GM12892 (cell line): Measurements from ENCODE around the gene MRPS18A.

Experiments used
- POLR2A ChIP-seq: IDR thresholded peaks from 2 replicates; pipeline ENCODE4 v1.6.1; 2011; ENCODE audit warnings: low read depth, low read length, control low read depth
- POLR2AphosphoS5 ChIP-seq: IDR thresholded peaks from 2 replicates; pipeline ENCODE4 v1.6.1; 2011; ENCODE audit warnings: low read depth, low read length, control low read depth
- TAF1 ChIP-seq: IDR thresholded peaks from 2 replicates; pipeline ENCODE4 v1.6.1; 2011; ENCODE audit warnings: low read depth, mild to moderate bottlenecking, control low read depth, low read length, borderline replicate concordance

DNA sequence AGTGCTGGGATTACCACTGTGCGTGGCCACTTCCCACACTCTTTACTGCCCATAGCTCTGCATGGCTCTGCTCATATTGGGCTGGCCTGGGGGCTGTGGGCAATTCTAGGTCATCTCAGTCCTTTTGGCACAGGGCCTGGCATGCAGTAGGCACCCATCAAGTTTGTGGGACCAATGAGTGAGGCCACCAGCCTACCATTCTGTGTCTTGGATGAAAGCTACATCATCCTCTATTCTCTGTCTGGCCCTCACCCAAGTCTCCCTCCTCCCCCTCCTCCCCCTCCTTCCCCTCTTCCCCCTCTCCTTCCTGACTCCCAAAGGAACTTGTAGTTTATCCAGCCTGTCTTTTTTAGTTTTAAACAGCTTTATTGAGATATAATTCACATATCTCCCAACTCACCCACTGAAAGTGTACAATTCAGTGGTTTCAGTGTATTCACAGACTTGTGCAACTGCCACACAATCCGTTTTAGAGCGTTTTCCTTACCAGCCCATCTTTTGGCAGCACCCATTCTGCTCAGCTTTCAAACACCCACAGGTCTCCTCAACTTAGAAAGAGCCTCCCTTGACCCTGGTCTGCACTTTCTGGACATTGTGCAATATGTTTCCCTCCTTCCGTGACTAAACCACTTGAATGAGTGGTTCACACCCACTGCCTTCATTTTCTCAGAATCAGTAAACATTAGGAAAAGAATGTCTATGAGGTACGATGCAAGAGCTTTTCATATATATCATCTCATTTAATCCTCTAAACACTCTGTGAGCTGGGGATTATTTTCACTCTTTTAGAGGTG, 21.5 kb upstream of the MRPS18A start:
- TF ChIP-seq POLR2AphosphoS5, result no peak
- TF ChIP-seq POLR2A, result no peak
- no peak for TF ChIP-seq TAF1
